H9 (cell line): ENCODE results near the gene UFSP2. TPM values are rescaled to one million over a fixed set of nuclear protein-coding genes. Genes with fewer than 3 reads are reported as not detected.

Experiments used
- DNase-seq: peaks from one replicate; pipeline ENCODE4 v3.0.0-alpha.2; 2017
- H2AFZ ChIP-seq: one replicate; pipeline ENCODE4 v1.6.1; 2013; ENCODE audit warnings: mild to moderate bottlenecking, low read length, control low read depth, moderate library complexity
- H2AK5ac ChIP-seq: 2 replicates; pipeline ENCODE4 v1.6.1; 2013; ENCODE audit warnings: low read length, control low read depth, mixed read lengths; ENCODE audit not compliant: insufficient read length
- H2BK120ac ChIP-seq: one replicate; pipeline ENCODE4 v1.6.1; 2013; ENCODE audit warnings: low read depth, mild to moderate bottlenecking, low read length, control low read depth, inconsistent platforms; ENCODE audit not compliant: poor library complexity, severe bottlenecking
- H2BK12ac ChIP-seq: 2 replicates; pipeline ENCODE4 v1.6.1; 2013; ENCODE audit warnings: low read length, control low read depth, mixed read lengths, low read depth; ENCODE audit not compliant: insufficient read length
- H2BK15ac ChIP-seq: 2 replicates; pipeline ENCODE4 v1.6.1; 2013; ENCODE audit warnings: low read depth, low read length, control low read depth
- H2BK20ac ChIP-seq: one replicate; pipeline ENCODE4 v1.6.1; 2013; ENCODE audit warnings: low read depth, mild to moderate bottlenecking, low read length, control low read depth, inconsistent platforms; ENCODE audit not compliant: poor library complexity, severe bottlenecking
- H2BK5ac ChIP-seq: 2 replicates; pipeline ENCODE4 v1.6.1; 2013; ENCODE audit warnings: low read length, control low read depth, mixed read lengths; ENCODE audit not compliant: insufficient read length
- H3K14ac ChIP-seq: 2 replicates; pipeline ENCODE4 v1.6.1; 2013; ENCODE audit warnings: low read length, control low read depth; ENCODE audit not compliant: insufficient read depth
- H3K18ac ChIP-seq: 2 replicates; pipeline ENCODE4 v1.6.1; 2013; ENCODE audit warnings: low read depth, mild to moderate bottlenecking, mixed read lengths, low read length, control low read depth; ENCODE audit not compliant: insufficient read length
- H3K23ac ChIP-seq: 2 replicates; pipeline ENCODE4 v1.6.1; 2013; ENCODE audit warnings: low read length, control low read depth, mixed read lengths, low read depth; ENCODE audit not compliant: insufficient read length
- H3K23me2 ChIP-seq: 2 replicates; pipeline ENCODE4 v1.6.1; 2013; ENCODE audit warnings: low read depth, mild to moderate bottlenecking, mixed read lengths, low read length, control low read depth; ENCODE audit not compliant: insufficient read length, poor library complexity, severe bottlenecking
- H3K27ac ChIP-seq: 2 replicates; pipeline ENCODE4 v1.5.1; 2013; ENCODE audit warnings: low read length, control low read depth, mixed read lengths, low read depth; ENCODE audit not compliant: insufficient read length
- H3K27me3 ChIP-seq: 2 replicates; pipeline ENCODE4 v1.6.1; 2013; ENCODE audit warnings: low read length, control low read depth, inconsistent platforms; ENCODE audit not compliant: insufficient read depth
- H3K4ac ChIP-seq: 2 replicates; pipeline ENCODE4 v1.6.1; 2013; ENCODE audit warnings: low read depth, mild to moderate bottlenecking, control low read depth, inconsistent platforms, low read length, moderate library complexity
- H3K4me1 ChIP-seq: 2 replicates; pipeline ENCODE4 v1.6.1; 2013; ENCODE audit warnings: low read length, control low read depth, inconsistent platforms; ENCODE audit not compliant: insufficient read depth
- H3K4me2 ChIP-seq: 2 replicates; pipeline ENCODE4 v1.6.1; 2013; ENCODE audit warnings: low read length, control low read depth, mixed read lengths; ENCODE audit not compliant: insufficient read length, insufficient read depth
- H3K56ac ChIP-seq: 2 replicates; pipeline ENCODE4 v1.6.1; 2013; ENCODE audit warnings: low read depth, mild to moderate bottlenecking, mixed read lengths, low read length, control low read depth; ENCODE audit not compliant: insufficient read length
- H3K79me1 ChIP-seq: 2 replicates; pipeline ENCODE4 v1.6.1; 2013; ENCODE audit warnings: low read depth, mild to moderate bottlenecking, moderate library complexity, low read length, control low read depth, inconsistent platforms; ENCODE audit not compliant: insufficient read depth, poor library complexity, severe bottlenecking
- H3K79me2 ChIP-seq: 2 replicates; pipeline ENCODE4 v1.6.1; 2013; ENCODE audit warnings: low read length, control low read depth, inconsistent platforms; ENCODE audit not compliant: insufficient read depth
- H3K9ac ChIP-seq: 2 replicates; pipeline ENCODE4 v1.6.1; 2013; ENCODE audit warnings: low read length, control low read depth, mixed read lengths; ENCODE audit not compliant: insufficient read length; ENCODE audit errors: extremely low read depth
- H3K9me3 ChIP-seq: one replicate; pipeline ENCODE4 v1.6.1; 2013; ENCODE audit warnings: low read depth, low read length, inconsistent platforms; ENCODE audit not compliant: control insufficient read depth
- H3T11ph ChIP-seq: one replicate; pipeline ENCODE4 v1.6.1; 2013; ENCODE audit warnings: mild to moderate bottlenecking, low read length, control low read depth, inconsistent platforms
- H4K20me1 ChIP-seq: one replicate; pipeline ENCODE4 v1.6.1; 2013; ENCODE audit not compliant: control insufficient read depth, insufficient read length, insufficient read depth
- H4K5ac ChIP-seq: 2 replicates; pipeline ENCODE4 v1.6.1; 2013; ENCODE audit warnings: low read depth, mild to moderate bottlenecking, mixed read lengths, low read length, control low read depth; ENCODE audit not compliant: insufficient read length
- H4K8ac ChIP-seq: replicated peaks from 2 replicates; pipeline ENCODE4 v1.6.1; 2013; ENCODE audit warnings: low read length, control low read depth, mixed read lengths, low read depth; ENCODE audit not compliant: insufficient read length
- H4K91ac ChIP-seq: 2 replicates; pipeline ENCODE4 v1.6.1; 2013; ENCODE audit warnings: low read depth, mild to moderate bottlenecking, moderate library complexity, mixed read lengths, low read length, control low read depth; ENCODE audit not compliant: insufficient read length
- H3K27ac Mint-ChIP-seq, 3 experiments: 2 replicates in 2 of 3; 3 replicates in 1 of 3; pipeline ENCODE4 v1.8.0; 2020 to 2021; ENCODE audit warnings: mixed read lengths in 3 of 3, mild to moderate bottlenecking in 1 of 3, moderate library complexity in 1 of 3
- H3K27me3 Mint-ChIP-seq: 2 replicates; pipeline ENCODE4 v1.8.0; 2021; ENCODE audit warnings: low read depth, mild to moderate bottlenecking, moderate library complexity, mixed read lengths
- H3K36me3 Mint-ChIP-seq, 3 experiments: 2 replicates in 2 of 3; 3 replicates in 1 of 3; pipeline ENCODE4 v1.8.0; 2020 to 2021; ENCODE audit warnings: low read depth in 3 of 3, mixed read lengths in 3 of 3; ENCODE audit not compliant: insufficient read depth in 1 of 3
- H3K4me1 Mint-ChIP-seq, 2 experiments: 2 replicates each; pipeline ENCODE4 v1.8.0; 2020; ENCODE audit warnings: mixed read lengths in 2 of 2
- H3K4me3 Mint-ChIP-seq, 2 experiments: 2 replicates in 1 of 2; 3 replicates in 1 of 2; pipeline ENCODE4 v1.8.0; 2020 to 2021; ENCODE audit warnings: mild to moderate bottlenecking in 2 of 2, mixed read lengths in 2 of 2, moderate library complexity in 1 of 2
- H3K9me3 Mint-ChIP-seq, 2 experiments: 2 replicates in 1 of 2; 3 replicates in 1 of 2; pipeline ENCODE4 v1.8.0; 2020; ENCODE audit warnings: mild to moderate bottlenecking in 2 of 2, mixed read lengths in 2 of 2, moderate library complexity in 1 of 2
- CTCF ChIP-seq: fragments of 200-600 bp; sonication (generic); conservative IDR thresholded peaks from 3 replicates; pipeline ENCODE4 v1.8.0; 2021; ENCODE audit warnings: antibody characterized with exemption, mild to moderate bottlenecking
- WGBS: extraction: QIAGEN DNeasy Blood & Tissue Kit; methylation state at CpG from one replicate; pipeline ENCODE4 v1.1.7; 2013; ENCODE audit warnings: missing lambda C conversion rate, low lambda C conversion rate, mixed read lengths; ENCODE audit not compliant: insufficient read length; ENCODE audit errors: extremely low coverage; 5-methylcytosine and 5-hydroxymethylcytosine counted together
- total RNA-seq: library from RNA; stranded (reverse); gene quantifications from 2 replicates; pipeline ENCODE4 v1.2.1, GENCODE V29; 2021

UFSP2 gene
- total RNA-seq, 1 experiment from 2014 or later: 41.1 TPM

GRCh38 chr4:185357733-185358440 is 67.9 kb downstream of the UFSP2 start:
- H3K9ac ChIP-seq: no peak overlapping the region
- no peak overlapping the region for H2BK120ac ChIP-seq
- no peak overlapping the region for H4K91ac ChIP-seq
- Mint-ChIP-seq H3K27me3 (no peaks in the 10 kb centered on the region), H3K4me1 (peaks cover 3 to 4% of the 10 kb centered on the region in 2 experiments; a peak in 3 of 4 replicates), H3K9me3 (no peaks in the 10 kb centered on the region), H3K4me3 (no peak overlapping the region), H3K36me3 (peaks cover 2 to 47% (median 26%) of the 10 kb centered on the region in 3 experiments; a peak in 5 of 7 replicates), H3K27ac (peak overlapping the region in 1 of 3 experiments; percentile 18; a peak in 1 of 7 replicates)
- TF ChIP-seq CTCF: no peak
- H2BK20ac ChIP-seq: no peak overlapping the region
- H3K4me1 ChIP-seq: no peaks in the 10 kb centered on the region
- no peak overlapping the region for H3K23ac ChIP-seq
- H3K14ac ChIP-seq: no peak overlapping the region
- H3K23me2 ChIP-seq: no peaks in the 10 kb centered on the region
- no peak overlapping the region for H2AFZ ChIP-seq
- no peak for DNase-seq
- no peak overlapping the region for H2BK12ac ChIP-seq
- H3K4me2 ChIP-seq: no peak overlapping the region
- H3K18ac ChIP-seq: no peak overlapping the region
- H3K56ac ChIP-seq: no peak overlapping the region
- no peak overlapping the region for H4K5ac ChIP-seq
- H4K20me1 ChIP-seq: no peaks in the 10 kb centered on the region
- H2BK5ac ChIP-seq: no peak overlapping the region
- H3K27me3 ChIP-seq: no peaks in the 10 kb centered on the region
- no peak overlapping the region for H3K27ac ChIP-seq
- WGBS: no CpG with 5 or more reads among the region's 7 CpGs
- no peaks in the 10 kb centered on the region for H3K9me3 ChIP-seq
- H2AK5ac ChIP-seq: no peak overlapping the region
- H3K79me1 ChIP-seq: no peaks in the 10 kb centered on the region
- H3K79me2 ChIP-seq: no peaks in the 10 kb centered on the region
- no peak overlapping the region for H3T11ph ChIP-seq
- no peak overlapping the region for H3K4ac ChIP-seq
- no peak overlapping the region for H4K8ac ChIP-seq
- no peak overlapping the region for H2BK15ac ChIP-seq
